ENCODE results near the gene EN2. TPM values are rescaled to one million over a fixed set of nuclear protein-coding genes. Genes with fewer than 3 reads are reported as not detected.

EN2 gene
- total and polyA plus RNA-seq, 11 donors: 0.06 to 0.08 TPM; not detected in 9

- DNase-seq: no peak
- no peaks in the 10 kb centered on the region for H3K36me3 ChIP-seq
- peaks cover 0 to 92% (median 28%) of the 10 kb centered on the region in 9 donors for H3K27me3 ChIP-seq
- H3K4me3 ChIP-seq: no peak overlapping the region
- H3K4me1 ChIP-seq: peaks cover 0 to 21% (median 6%) of the 10 kb centered on the region in 12 donors
- no peak overlapping the region for H3K27ac ChIP-seq
- H3K9me3 ChIP-seq: no peaks in the 10 kb centered on the region
- intact Hi-C loops (cut with DNase I): no loop called here
- 83 to 88% (median 84%) methylated on average over 33 of the region's 33 CpGs for WGBS, 4 donors
- ATAC-seq: no peak
- TF ChIP-seq, protein P1, sequence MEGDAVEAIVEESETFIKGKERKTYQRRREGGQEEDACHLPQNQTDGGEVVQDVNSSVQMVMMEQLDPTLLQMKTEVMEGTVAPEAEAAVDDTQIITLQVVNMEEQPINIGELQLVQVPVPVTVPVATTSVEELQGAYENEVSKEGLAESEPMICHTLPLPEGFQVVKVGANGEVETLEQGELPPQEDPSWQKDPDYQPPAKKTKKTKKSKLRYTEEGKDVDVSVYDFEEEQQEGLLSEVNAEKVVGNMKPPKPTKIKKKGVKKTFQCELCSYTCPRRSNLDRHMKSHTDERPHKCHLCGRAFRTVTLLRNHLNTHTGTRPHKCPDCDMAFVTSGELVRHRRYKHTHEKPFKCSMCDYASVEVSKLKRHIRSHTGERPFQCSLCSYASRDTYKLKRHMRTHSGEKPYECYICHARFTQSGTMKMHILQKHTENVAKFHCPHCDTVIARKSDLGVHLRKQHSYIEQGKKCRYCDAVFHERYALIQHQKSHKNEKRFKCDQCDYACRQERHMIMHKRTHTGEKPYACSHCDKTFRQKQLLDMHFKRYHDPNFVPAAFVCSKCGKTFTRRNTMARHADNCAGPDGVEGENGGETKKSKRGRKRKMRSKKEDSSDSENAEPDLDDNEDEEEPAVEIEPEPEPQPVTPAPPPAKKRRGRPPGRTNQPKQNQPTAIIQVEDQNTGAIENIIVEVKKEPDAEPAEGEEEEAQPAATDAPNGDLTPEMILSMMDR (IDR thresholded peaks at IDR 0.05): no peak
- no peak for TF ChIP-seq POLR2A (IDR thresholded peaks at IDR 0.05)
Observed at GRCh38 chr7:155493744-155494538, 36.0 kb downstream of the EN2 start.

DNA sequence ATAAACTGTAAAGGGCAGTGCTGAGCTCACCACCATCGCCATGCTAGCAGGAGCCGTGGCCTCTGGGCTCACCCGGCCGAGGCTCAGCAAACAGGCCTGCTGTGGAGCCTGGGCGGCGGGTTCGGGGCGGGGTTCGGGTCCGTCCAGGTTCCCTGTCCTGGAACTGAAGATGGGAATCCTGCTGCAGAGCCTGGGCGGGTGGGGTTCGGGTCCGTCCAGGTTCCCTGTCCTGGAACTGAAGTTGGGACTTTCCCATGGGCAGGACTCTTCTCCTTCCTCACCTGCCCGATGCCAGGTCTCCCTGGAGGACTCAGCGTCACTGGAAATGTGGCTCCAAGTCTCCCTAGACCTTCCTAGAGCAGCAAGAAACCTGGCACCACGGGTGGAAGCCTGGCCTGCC lies 36.6 kb downstream of the EN2 start:
- peaks cover 0 to 21% (median 6%) of the 10 kb centered on the region in 12 donors for H3K4me1 ChIP-seq
- no peaks in the 10 kb centered on the region for H3K9me3 ChIP-seq
- intact Hi-C loops (cut with DNase I): no loop called here
- no peak overlapping the region for H3K4me3 ChIP-seq
- no peak overlapping the region for H3K27ac ChIP-seq
- TF ChIP-seq, protein P1 (IDR thresholded peaks at IDR 0.05): no peak
- no peak for TF ChIP-seq POLR2A (IDR thresholded peaks at IDR 0.05)
- no peaks in the 10 kb centered on the region for H3K36me3 ChIP-seq
- ATAC-seq: no peak
- no peak for DNase-seq
- peaks cover 0 to 90% (median 33%) of the 10 kb centered on the region in 9 donors for H3K27me3 ChIP-seq
- 89 to 92% (median 91%) methylated on average over 16 of the region's 16 CpGs for whole genome bisulfite sequencing, 4 donors

DNA sequence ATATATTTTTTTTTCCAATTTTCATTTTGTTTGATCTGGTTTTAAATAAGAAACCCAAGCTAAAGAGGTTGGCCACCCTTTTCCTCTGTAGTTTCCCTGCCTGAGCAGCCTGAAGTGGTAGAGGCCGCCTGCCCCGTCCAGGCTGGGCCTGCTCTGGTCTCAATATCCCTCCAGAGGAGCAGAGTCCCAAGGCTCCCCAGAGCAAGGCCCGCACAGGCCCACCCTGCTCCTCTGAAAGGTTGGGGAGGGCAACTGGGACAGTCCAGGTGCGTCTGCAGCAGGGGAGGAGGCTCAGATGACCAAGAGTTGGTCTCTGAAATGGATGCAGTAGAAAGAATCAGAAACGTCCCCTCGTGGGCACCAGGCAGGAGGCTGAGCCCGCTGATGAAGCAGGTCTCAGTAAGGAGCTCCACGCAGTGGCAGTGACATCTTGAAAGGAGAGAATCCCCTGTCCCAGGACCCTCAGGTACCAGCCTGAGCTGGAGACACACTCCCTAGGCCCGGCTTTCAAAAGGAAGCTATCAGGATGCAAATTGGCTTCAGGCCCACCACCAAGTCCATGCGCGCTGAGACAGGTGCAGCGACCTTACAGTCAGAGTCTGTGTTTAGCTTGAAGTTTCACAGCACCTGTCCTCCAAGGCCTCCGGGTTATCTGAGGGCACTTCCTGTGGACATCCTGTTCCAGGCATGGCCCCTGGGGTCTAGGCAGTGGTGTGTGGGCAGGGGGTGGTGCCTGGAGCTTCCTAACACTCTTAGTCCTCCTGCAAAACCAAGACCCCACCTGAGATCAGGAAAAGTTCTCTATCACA lies 37.7 kb downstream of the EN2 start:
- H3K27ac ChIP-seq: no peak overlapping the region
- H3K4me1 ChIP-seq: peaks cover 0 to 13% (median 2%) of the 10 kb centered on the region in 12 donors
- intact Hi-C loops (cut with DNase I): no loop called here
- no peak for DNase-seq
- H3K36me3 ChIP-seq: no peaks in the 10 kb centered on the region
- no peaks in the 10 kb centered on the region for H3K9me3 ChIP-seq
- 75 to 88% (median 82%) methylated on average over 6 to 13 of the region's 13 CpGs for WGBS, 4 donors
- H3K27me3 ChIP-seq: peaks cover 0 to 90% (median 33%) of the 10 kb centered on the region in 9 donors
- ATAC-seq: no peak
- TF ChIP-seq, protein P1 (IDR thresholded peaks at IDR 0.05): no peak
- TF ChIP-seq POLR2A (IDR thresholded peaks at IDR 0.05): no peak
- H3K4me3 ChIP-seq: no peak overlapping the region
